Endothelial cell of umbilical vein (primary cell): ENCODE results near the gene C1RL. TPM values are rescaled to one million over a fixed set of nuclear protein-coding genes. Genes with fewer than 3 reads are reported as not detected.

Experiments used
- BruUV-seq: library from RNA; stranded (reverse); fragments of 400-500 nt; replicated peaks from 2 replicates; lab custom pipeline; 2021; lab: Mats Ljungman, UMichigan
- CTCF ChIA-PET: fragments of 300-600, 350-600 bp; sonication (Branson Sonifier 250); formaldehyde crosslinking; loops from one replicate; lab custom pipeline; 2021; ENCODE audit warnings: antibody characterized with exemption, inconsistent platforms; lab: Charles Lee
- POLR2A ChIA-PET: fragments of 300-600, 350-600 bp; sonication (Branson Sonifier 250); formaldehyde crosslinking; loops from one replicate; lab custom pipeline; 2021; ENCODE audit warnings: antibody characterized with exemption, inconsistent platforms; lab: Charles Lee
- DNase-seq: peaks from one replicate; pipeline ENCODE4 v3.0.0-alpha.2; 2011; ENCODE audit warnings: low read depth, low spot score
- FAIRE-seq: peaks from 2 replicates; lab custom pipeline; 2011; peaks lifted over from hg19 to GRCh38; lab: Jason Lieb, UNC
- H2AFZ ChIP-seq: 2 replicates; pipeline ENCODE4 v1.6.0; 2012; ENCODE audit warnings: low read depth, low read length, control low read depth, inconsistent platforms
- H3K27ac ChIP-seq: 2 replicates; pipeline ENCODE4 v1.5.1; 2011; ENCODE audit warnings: low read depth, mild to moderate bottlenecking, control low read depth, low read length, moderate library complexity; ENCODE audit not compliant: insufficient read depth
- H3K27me3 ChIP-seq, 2 experiments: 2 replicates each; pipeline versions ENCODE4 v1.6.0 to v1.6.1; 2011; ENCODE audit warnings: low read length in 2 of 2, mixed read lengths in 1 of 2; ENCODE audit not compliant: control insufficient read depth in 2 of 2, insufficient read depth in 2 of 2
- H3K36me3 ChIP-seq, 2 experiments: 2 replicates in 1 of 2; 3 replicates in 1 of 2; pipeline ENCODE4 v1.5.1; 2011; ENCODE audit warnings: low read length in 2 of 2, mild to moderate bottlenecking in 1 of 2, moderate library complexity in 1 of 2; ENCODE audit not compliant: control insufficient read depth in 2 of 2, insufficient read depth in 2 of 2; ENCODE audit errors: extremely low read depth in 1 of 2
- H3K4me1 ChIP-seq: 3 replicates; pipeline ENCODE4 v1.5.1; 2011; ENCODE audit warnings: mild to moderate bottlenecking, low read length; ENCODE audit not compliant: control insufficient read depth, insufficient read depth; ENCODE audit errors: extremely low read depth
- H3K4me2 ChIP-seq: 2 replicates; pipeline ENCODE4 v1.6.1; 2011; ENCODE audit warnings: low read length, control low read depth, mixed read lengths; ENCODE audit not compliant: insufficient read depth
- H3K4me3 ChIP-seq, 3 experiments: fragments of 200-600 bp in 1 of 3; sonication (generic), shearing (Covaris generic) in 1 of 3; replicated peaks in 1 of 3; 2 replicates each; pipeline ENCODE4 v1.5.1; 2011 to 2016; ENCODE audit warnings: control low read depth in 3 of 3, low read length in 3 of 3, mild to moderate bottlenecking in 2 of 3, inconsistent platforms in 1 of 3, low read depth in 1 of 3, moderate library complexity in 1 of 3; ENCODE audit not compliant: insufficient read depth in 1 of 3
- H3K79me2 ChIP-seq: 2 replicates; pipeline ENCODE4 v1.6.0; 2012; ENCODE audit warnings: low read length, inconsistent platforms; ENCODE audit not compliant: control insufficient read depth, insufficient read depth
- H3K9ac ChIP-seq: replicated peaks from 2 replicates; pipeline ENCODE3; 2011; ENCODE audit warnings: low read length, control low read depth; ENCODE audit not compliant: insufficient read depth; ENCODE audit errors: extremely low read depth
- H3K9me1 ChIP-seq: replicated peaks from 3 replicates; pipeline ENCODE4 v1.6.0; 2011; ENCODE audit warnings: mild to moderate bottlenecking, low read length; ENCODE audit not compliant: control insufficient read depth, insufficient read depth; ENCODE audit errors: extremely low read depth
- H3K9me3 ChIP-seq: replicated peaks from 2 replicates; pipeline ENCODE4 v1.5.1; 2012; ENCODE audit warnings: low read length, inconsistent platforms; ENCODE audit not compliant: control insufficient read depth, insufficient read depth
- H4K20me1 ChIP-seq: replicated peaks from 2 replicates; pipeline ENCODE3; 2011; ENCODE audit warnings: mild to moderate bottlenecking, low read length; ENCODE audit not compliant: control insufficient read depth, insufficient read depth; ENCODE audit errors: extremely low read depth
- CTCF ChIP-seq, 2 donors: IDR thresholded peaks; 1 replicate in 1 of 2; 2 replicates in 1 of 2; pipeline ENCODE4 v1.5.1; 2011; ENCODE audit warnings: low read length in 2 of 2, mild to moderate bottlenecking in 2 of 2, moderate library complexity in 2 of 2, control low read depth in 1 of 2, inconsistent platforms in 1 of 2, low read depth in 1 of 2; ENCODE audit not compliant: insufficient read depth in 1 of 2; ENCODE audit errors: extremely low read depth in 1 of 2
- EZH2 ChIP-seq: IDR thresholded peaks from 2 replicates; pipeline ENCODE4 v1.6.1; 2012; ENCODE audit warnings: borderline replicate concordance, low read depth, mild to moderate bottlenecking, moderate library complexity, low read length, inconsistent platforms; ENCODE audit not compliant: severe bottlenecking
- FOS ChIP-seq: IDR thresholded peaks from 2 replicates; pipeline ENCODE4 v1.6.1; 2011; ENCODE audit warnings: mild to moderate bottlenecking, low read length, moderate library complexity, borderline replicate concordance; ENCODE audit not compliant: insufficient read depth
- GATA2 ChIP-seq: IDR thresholded peaks from 2 replicates; pipeline ENCODE4 v1.7.0; 2011; ENCODE audit warnings: low read depth, mild to moderate bottlenecking, moderate library complexity, mixed read lengths, low read length; ENCODE audit not compliant: insufficient read length, insufficient read depth
- JUN ChIP-seq: IDR thresholded peaks from 2 replicates; pipeline ENCODE4 v1.6.1; 2011; ENCODE audit warnings: borderline replicate concordance, low read depth; ENCODE audit not compliant: insufficient read length, insufficient read depth
- MAX ChIP-seq: IDR thresholded peaks from 2 replicates; pipeline ENCODE4 v1.6.1; 2011; ENCODE audit not compliant: insufficient read depth, insufficient read length
- MYC ChIP-seq: IDR thresholded peaks from one replicate; pipeline ENCODE4 v1.6.1; 2011; ENCODE audit warnings: mild to moderate bottlenecking, low read depth, low read length
- POLR2A ChIP-seq: IDR thresholded peaks from 2 replicates; pipeline ENCODE4 v1.6.1; 2012; ENCODE audit warnings: low read depth, mild to moderate bottlenecking, control low read depth, low read length
- POLR2AphosphoS5 ChIP-seq: IDR thresholded peaks from 2 replicates; pipeline ENCODE4 v1.6.1; 2012; ENCODE audit warnings: low read depth, mild to moderate bottlenecking, control low read depth, low read length, moderate library complexity; ENCODE audit not compliant: insufficient read depth
- dilution Hi-C: fragments of 300-500 bp; cut with MboI; formaldehyde crosslinking; loops from one replicate; pipeline ENCODE4 v1.15.0; 2019; ENCODE audit warnings: low sequenced_read_pairs; ENCODE audit not compliant: extremely low pct_ligation_motif_present
- intact Hi-C: fragments of 100-400 bp; cut with micrococcal nuclease; formaldehyde crosslinking; loops from one replicate; pipeline ENCODE4 v1.10.0; 2022
- polyA plus RNA-seq, 4 experiments: library from polyadenylated mRNA; depleted of rRNA in 3 of 4; stranded (reverse) in 3 of 4; unstranded in 1 of 4; fragments of >200 nt; gene quantifications; 2 replicates each; pipeline versions ENCODE4 v1.2.1 to v1.2.3, GENCODE V29; 2011 to 2012; ENCODE audit warnings: missing spikeins in 1 of 4
- total RNA-seq: library from RNA; stranded (reverse); gene quantifications from 2 replicates; pipeline ENCODE4 v1.2.3, GENCODE V29; 2021

The C1RL gene
- total and polyA plus RNA-seq, 2 donors (not counting 3 experiments of a cell fraction or from before 2014, with no cell fraction given): 20.9 to 25.0 TPM

GRCh38 chr12:7114008-7114407 is 5.0 kb upstream of the C1RL start:
- no peaks in the 10 kb centered on the region for H3K79me2 ChIP-seq
- TF ChIP-seq FOS: no peak
- no peak for TF ChIP-seq MAX
- TF ChIP-seq POLR2A: no peak
- no peak for TF ChIP-seq MYC
- TF ChIP-seq GATA2: no peak
- TF ChIP-seq JUN: no peak
- TF ChIP-seq CTCF (IDR thresholded peaks at IDR 0.05; ENCODE audit: extremely low read depth in 1 of 2, insufficient read depth in 1 of 2, low read depth in 1 of 2, low read length in 2 of 2): no peak
- TF ChIP-seq POLR2AphosphoS5: no peak
- TF ChIP-seq EZH2: no peak
- DNase-seq (no peak), FAIRE-seq (no peak)
- no peaks in the 10 kb centered on the region for H3K27me3 ChIP-seq
- H3K27ac ChIP-seq: no peak overlapping the region
- CTCF ChIA-PET: interaction anchor here (0.6 to 6.5 kb wide), 6 partner anchors 10 to 245 kb away, joined by 3 to 73 read pairs (median 8); partner anchors contain the start of genes C12orf57, C1S and RNU7-1
- H3K4me1 ChIP-seq: no peaks in the 10 kb centered on the region
- no peak overlapping the region for H3K4me2 ChIP-seq
- no peaks in the 10 kb centered on the region for H4K20me1 ChIP-seq
- H3K9me1 ChIP-seq: no peaks in the 10 kb centered on the region
- H3K9ac ChIP-seq: no peak overlapping the region
- no peaks in the 10 kb centered on the region for H3K9me3 ChIP-seq
- intact Hi-C loops (no loop called here), dilution Hi-C loops (no loop called here)
- H3K4me3 ChIP-seq: no peak overlapping the region
- POLR2A ChIA-PET: no interaction called here
- no TSS peak for BruUV-seq
- H3K36me3 ChIP-seq: no peaks in the 10 kb centered on the region
- H2AFZ ChIP-seq: no peak overlapping the region
